ENCODE data around the gene BACH1.
A peak's percentile ranks its signal among the peaks of the same experiment; 100 is the strongest.
"Not testable (repeated sequence)": the region's sequence is repeated elsewhere in the genome, so short reads cannot be mapped to it uniquely, and the experiment has no call there.

BACH1 gene

GRCh38 chr21:29298348-29299045 is at the start of gene BACH1:
TSS of gene BACH1 (plus strand) at chr21:29298922. CDS start at chr21:29321281, 22,359 bp downstream.
- peak; percentile 83 to 87 for DNase-seq

GRCh38 chr21:29249289-29249688 is 49.4 kb upstream of the BACH1 start:
- DNase-seq: not testable (repeated sequence)

GRCh38 chr21:29250636-29251035 is 48.1 kb upstream of the BACH1 start:
- no peak for DNase-seq

GRCh38 chr21:29253861-29254260 is 44.9 kb upstream of the BACH1 start:
- DNase-seq: not testable (repeated sequence)

- DNase-seq: no peak
Measured at GRCh38 chr21:29254550-29254949, 44.2 kb upstream of the BACH1 start.

- no peak for DNase-seq
Measured at GRCh38 chr21:29256126-29256910, 42.4 kb upstream of the BACH1 start.

GRCh38 chr21:29257701-29258100 is 41.0 kb upstream of the BACH1 start:
- no peak for DNase-seq

GRCh38 chr21:29258626-29259338 is 39.9 kb upstream of the BACH1 start:
- no peak for DNase-seq

GRCh38 chr21:29260461-29260860 is 38.3 kb upstream of the BACH1 start:
- no peak for DNase-seq

- DNase-seq: no peak
Measured at GRCh38 chr21:29261555-29262540, 36.9 kb upstream of the BACH1 start.

GRCh38 chr21:29264721-29265120 is 34.0 kb upstream of the BACH1 start:
- no peak for DNase-seq

- peak; percentile 34 to 52 for DNase-seq
Measured at GRCh38 chr21:29265690-29266479, 32.8 kb upstream of the BACH1 start.

GRCh38 chr21:29267666-29268065 is 31.1 kb upstream of the BACH1 start:
- no peak for DNase-seq

GRCh38 chr21:29271927-29272333 is 26.8 kb upstream of the BACH1 start:
- no peak for DNase-seq

- DNase-seq: no peak
Measured at GRCh38 chr21:29277442-29277841, 21.3 kb upstream of the BACH1 start.

GRCh38 chr21:29279558-29279957 is 19.2 kb upstream of the BACH1 start:
- DNase-seq: no peak

- not testable (repeated sequence) for DNase-seq
Measured at GRCh38 chr21:29281801-29282200, 16.9 kb upstream of the BACH1 start.

GRCh38 chr21:29287383-29287782 is 11.3 kb upstream of the BACH1 start:
- DNase-seq: no peak

GRCh38 chr21:29288239-29288638 is 10.5 kb upstream of the BACH1 start:
- no peak for DNase-seq

- DNase-seq: no peak
Measured at GRCh38 chr21:29289317-29289716, 9.4 kb upstream of the BACH1 start.

GRCh38 chr21:29290240-29290639 is 8.5 kb upstream of the BACH1 start:
- no peak for DNase-seq

- DNase-seq: no peak
Measured at GRCh38 chr21:29293495-29293894, 5.2 kb upstream of the BACH1 start.

All from activated CD4-positive, alpha-beta T cell treated with anti-CD3 and anti-CD28 coated beads for 4 hours (primary cell).